SK-N-SH (cell line): ENCODE data around the gene NBEA. TPM values are rescaled to one million over a fixed set of nuclear protein-coding genes. Genes with fewer than 3 reads are reported as not detected.

ENCODE experiments used
- CTCF ChIA-PET: fragments of 300-600, 350-600 bp; formaldehyde crosslinking; extraction: SDS; loops from one replicate; lab custom pipeline; 2021; lab: Yijun Ruan, JAX
- POLR2A ChIA-PET: fragments of 350-600 bp; sonication (Branson Sonifier 250); formaldehyde crosslinking; extraction: SDS; loops from one replicate; lab custom pipeline; 2020; ENCODE audit warnings: antibody characterized with exemption, inconsistent platforms; lab: Yijun Ruan, JAX
- DNase-seq: peaks from one replicate; pipeline ENCODE4 v3.0.0; 2012
- H2AFZ ChIP-seq: fragments of 200-600 bp; sonication (generic); 2 replicates; pipeline ENCODE4 v1.8.1; 2016; ENCODE audit warnings: antibody characterized with exemption, mild to moderate bottlenecking, low read depth
- H3F3A ChIP-seq: fragments of 200-600 bp; sonication (generic); replicated peaks from 2 replicates; pipeline ENCODE3; 2016; ENCODE audit warnings: antibody characterized with exemption, mild to moderate bottlenecking; ENCODE audit not compliant: insufficient read depth
- H3K27ac ChIP-seq, 2 experiments: fragments of 200-500 bp in 1 of 2; fragments of 200-600 bp in 1 of 2; sonication (Bioruptor generic) in 1 of 2; sonication (generic), shearing (Covaris generic) in 1 of 2; 2 replicates each; pipeline versions ENCODE4 v1.5.1 to v1.6.1; 2014 to 2016; ENCODE audit warnings: low read depth in 2 of 2, inconsistent platforms in 1 of 2, low read length in 1 of 2, mild to moderate bottlenecking in 1 of 2, mixed read lengths in 1 of 2
- H3K27me3 ChIP-seq: fragments of 200-600 bp; sonication (generic), shearing (Covaris generic); 2 replicates; pipeline ENCODE4 v1.6.1; 2016; ENCODE audit warnings: mixed run types; ENCODE audit not compliant: insufficient read depth
- H3K36me3 ChIP-seq, 2 experiments: fragments of 200-500 bp in 1 of 2; fragments of 200-600 bp in 1 of 2; sonication (Bioruptor generic) in 1 of 2; sonication (generic) in 1 of 2; replicated peaks in 1 of 2; 2 replicates each; pipeline versions ENCODE3 to v1.5.1; 2014 to 2016; ENCODE audit warnings: low read length in 1 of 2, mild to moderate bottlenecking in 1 of 2; ENCODE audit not compliant: insufficient read depth in 2 of 2, control insufficient read depth in 1 of 2
- H3K4me1 ChIP-seq, 2 experiments: fragments of 200-500 bp in 1 of 2; fragments of 200-600 bp in 1 of 2; sonication (Bioruptor generic) in 1 of 2; sonication (generic), shearing (Covaris generic) in 1 of 2; 2 replicates each; pipeline versions ENCODE4 v1.5.1 to v1.6.1; 2014 to 2016; ENCODE audit warnings: low read depth in 1 of 2, low read length in 1 of 2, mixed run types in 1 of 2; ENCODE audit not compliant: insufficient read depth in 2 of 2, control insufficient read depth in 1 of 2
- H3K4me2 ChIP-seq: fragments of 200-600 bp; sonication (generic), shearing (Covaris generic); 2 replicates; pipeline ENCODE4 v1.6.1; 2017; ENCODE audit warnings: mixed run types
- H3K4me3 ChIP-seq, 2 experiments: fragments of 200-500 bp in 1 of 2; fragments of 200-600 bp in 1 of 2; sonication (Bioruptor generic) in 1 of 2; sonication (generic), shearing (Covaris generic) in 1 of 2; 2 replicates each; pipeline versions ENCODE4 v1.5.1 to v1.8.1; 2014 to 2016; ENCODE audit warnings: low read depth in 2 of 2, inconsistent platforms in 1 of 2, low read length in 1 of 2, mild to moderate bottlenecking in 1 of 2, mixed read lengths in 1 of 2, moderate library complexity in 1 of 2
- H3K79me2 ChIP-seq: fragments of 200-600 bp; sonication (generic); 2 replicates; pipeline ENCODE4 v1.8.1; 2017; ENCODE audit warnings: mild to moderate bottlenecking; ENCODE audit not compliant: insufficient read depth
- H3K9ac ChIP-seq: fragments of 200-600 bp; sonication (generic); 2 replicates; pipeline ENCODE4 v1.6.1; 2017; ENCODE audit warnings: mixed run types
- H3K9me2 ChIP-seq: fragments of 200-600 bp; sonication (generic); 2 replicates; pipeline ENCODE4 v1.6.1; 2017; ENCODE audit warnings: mixed run types
- H3K9me3 ChIP-seq: fragments of 200-600 bp; sonication (generic); 2 replicates; pipeline ENCODE4 v1.6.1; 2017; ENCODE audit warnings: mixed run types, mild to moderate bottlenecking, moderate library complexity
- H4K20me1 ChIP-seq: fragments of 200-600 bp; sonication (generic); 2 replicates; pipeline ENCODE4 v1.6.1; 2017; ENCODE audit warnings: mild to moderate bottlenecking, mixed run types; ENCODE audit not compliant: insufficient read depth
- CHD2 ChIP-seq: fragments of 150-350 bp; IDR thresholded peaks from 2 replicates; pipeline ENCODE4 v1.6.1; 2018; ENCODE audit warnings: low read length; ENCODE audit not compliant: partially characterized antibody
- EP300 ChIP-seq, 2 experiments: IDR thresholded peaks; 2 replicates each; pipeline versions ENCODE4 v1.4.0 to v1.6.1; 2012; ENCODE audit warnings: borderline replicate concordance in 1 of 2, low read depth in 1 of 2, low read length in 1 of 2
- EZH2phosphoT487 ChIP-seq: fragments of 200-600 bp; sonication (generic); IDR thresholded peaks from 2 replicates; pipeline ENCODE4 v1.6.1; 2017; ENCODE audit warnings: low read depth, mixed run types, mild to moderate bottlenecking, antibody characterized with exemption, moderate library complexity, borderline replicate concordance
- FOXM1 ChIP-seq: IDR thresholded peaks from 2 replicates; pipeline ENCODE4 v1.4.0; 2012; ENCODE audit warnings: low read depth, mild to moderate bottlenecking
- NFIC ChIP-seq: IDR thresholded peaks from 2 replicates; pipeline ENCODE4 v1.4.0; 2012; ENCODE audit warnings: borderline replicate concordance
- NRF1 ChIP-seq: IDR thresholded peaks from 2 replicates; pipeline ENCODE4 v1.6.1; 2012; ENCODE audit warnings: low read depth, mild to moderate bottlenecking, low read length
- POLR2AphosphoS5 ChIP-seq: IDR thresholded peaks from 2 replicates; pipeline ENCODE4 v1.6.1; 2012; ENCODE audit warnings: low read depth, low read length
- RAD21 ChIP-seq: IDR thresholded peaks from 2 replicates; pipeline ENCODE4 v1.6.1; 2012; ENCODE audit warnings: mild to moderate bottlenecking, low read length
- RCOR1 ChIP-seq: fragments of 150-350 bp; IDR thresholded peaks from 2 replicates; pipeline ENCODE4 v1.6.1; 2017; ENCODE audit warnings: antibody characterized with exemption, low read length
- RFX5 ChIP-seq: IDR thresholded peaks from 2 replicates; pipeline ENCODE4 v1.6.1; 2012; ENCODE audit warnings: mild to moderate bottlenecking, improper control_type of control experiment, low read length
- RXRA ChIP-seq: IDR thresholded peaks from 2 replicates; pipeline ENCODE4 v1.4.0; 2012; ENCODE audit warnings: low read depth, mild to moderate bottlenecking, borderline replicate concordance
- SMC3 ChIP-seq: IDR thresholded peaks from 2 replicates; pipeline ENCODE4 v1.6.1; 2012; ENCODE audit warnings: low read depth, low read length, improper control_type of control experiment
- TAF1 ChIP-seq: IDR thresholded peaks from 2 replicates; pipeline ENCODE4 v1.6.1; 2012; ENCODE audit warnings: low read depth, mild to moderate bottlenecking, low read length, moderate library complexity, borderline replicate concordance
- YY1 ChIP-seq: IDR thresholded peaks from 2 replicates; pipeline ENCODE4 v1.4.0; 2012; ENCODE audit warnings: low read depth, mild to moderate bottlenecking
- WGBS: methylation state at CpG from one replicate; pipeline ENCODE4 v1.1.6; 2017; ENCODE audit warnings: low lambda C conversion rate; 5-methylcytosine and 5-hydroxymethylcytosine counted together
- polyA plus RNA-seq, 3 experiments: library from polyadenylated mRNA; depleted of rRNA; stranded (reverse); fragments of >200 nt; gene quantifications; 2 replicates each; pipeline ENCODE4 v1.2.3, GENCODE V29; 2012
- TF ChIP-seq, protein P1 (sequence below): IDR thresholded peaks from 2 replicates; pipeline ENCODE4; 2012
- TF ChIP-seq, protein P2 (sequence below): fragments of 150-350 bp; IDR thresholded peaks from 2 replicates; pipeline ENCODE4 v1.6.1; 2017; ENCODE audit warnings: antibody characterized with exemption, low read length, low read depth, borderline replicate concordance
- TF ChIP-seq, protein P3 (sequence below): fragments of 200-600 bp; sonication (generic); IDR thresholded peaks from 2 replicates; pipeline ENCODE4 v1.6.1; 2017; ENCODE audit warnings: antibody characterized with exemption, mild to moderate bottlenecking, moderate library complexity

Gene NBEA
- polyA plus RNA-seq, 1 of the 3 experiments (the other 2 are of a cell fraction): 12.3 TPM

DNA sequence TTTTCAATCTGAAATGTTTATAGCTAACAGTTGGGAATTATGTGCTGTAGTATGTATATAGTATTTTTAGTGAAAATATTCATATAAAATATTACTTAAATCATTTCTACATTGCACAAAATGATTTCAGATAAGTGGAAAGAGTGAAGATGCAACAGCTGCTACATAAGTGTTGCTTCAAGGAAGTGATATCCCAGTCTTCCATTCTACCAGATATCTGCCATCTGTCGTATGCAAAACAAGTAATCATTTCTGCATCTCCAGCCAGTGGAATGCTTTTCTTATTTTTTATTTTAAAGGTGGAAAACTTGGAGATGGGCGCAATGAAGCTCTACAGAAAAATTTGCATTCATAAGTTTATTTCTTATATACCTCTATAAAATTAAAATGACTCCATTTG, 687.0 kb downstream of the NBEA start:
- H3K4me2 ChIP-seq: no peak overlapping the region
- no peak overlapping the region for H3K9ac ChIP-seq
- H3K36me3 ChIP-seq: peaks cover 3 to 13% of the 10 kb centered on the region in 2 experiments
- ChIA-PET CTCF (interaction anchor here (0.9 to 3.3 kb wide), 5 partner anchors 9 to 151 kb away, joined by 3 to 18 read pairs (median 4); no protein-coding TSS in a partner anchor), POLR2A (no interaction called here)
- no peak for DNase-seq
- 96% methylated on average over 2 of the region's 2 CpGs for WGBS
- peaks cover 4 to 6% of the 10 kb centered on the region in 2 experiments; a peak in 2 of 4 replicates for H3K4me1 ChIP-seq
- H3F3A ChIP-seq: peaks cover 9% of the 10 kb centered on the region
- H3K79me2 ChIP-seq: no peaks in the 10 kb centered on the region
- no peak overlapping the region for H2AFZ ChIP-seq
- H3K27ac ChIP-seq: no peak overlapping the region
- no peaks in the 10 kb centered on the region for H3K27me3 ChIP-seq
- H3K9me3 ChIP-seq: no peaks in the 10 kb centered on the region
- H3K9me2 ChIP-seq: no peaks in the 10 kb centered on the region
- no peak overlapping the region for H3K4me3 ChIP-seq
- no peaks in the 10 kb centered on the region for H4K20me1 ChIP-seq
- TF ChIP-seq EZH2phosphoT487: no peak
- TF ChIP-seq TAF1: no peak
- no peak for TF ChIP-seq EP300 (IDR thresholded peaks at IDR 0.05; ENCODE audit: borderline replicate concordance in 1 of 2, low read depth in 1 of 2, low read length in 1 of 2)
- no peak for TF ChIP-seq NRF1
- no peak for TF ChIP-seq RCOR1
- TF ChIP-seq, protein P1, sequence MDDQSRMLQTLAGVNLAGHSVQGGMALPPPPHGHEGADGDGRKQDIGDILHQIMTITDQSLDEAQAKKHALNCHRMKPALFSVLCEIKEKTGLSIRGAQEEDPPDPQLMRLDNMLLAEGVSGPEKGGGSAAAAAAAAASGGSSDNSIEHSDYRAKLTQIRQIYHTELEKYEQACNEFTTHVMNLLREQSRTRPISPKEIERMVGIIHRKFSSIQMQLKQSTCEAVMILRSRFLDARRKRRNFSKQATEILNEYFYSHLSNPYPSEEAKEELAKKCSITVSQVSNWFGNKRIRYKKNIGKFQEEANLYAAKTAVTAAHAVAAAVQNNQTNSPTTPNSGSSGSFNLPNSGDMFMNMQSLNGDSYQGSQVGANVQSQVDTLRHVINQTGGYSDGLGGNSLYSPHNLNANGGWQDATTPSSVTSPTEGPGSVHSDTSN: no peak
- no peak for TF ChIP-seq YY1
- TF ChIP-seq POLR2AphosphoS5: no peak
- TF ChIP-seq NFIC: no peak
- TF ChIP-seq, protein P2, sequence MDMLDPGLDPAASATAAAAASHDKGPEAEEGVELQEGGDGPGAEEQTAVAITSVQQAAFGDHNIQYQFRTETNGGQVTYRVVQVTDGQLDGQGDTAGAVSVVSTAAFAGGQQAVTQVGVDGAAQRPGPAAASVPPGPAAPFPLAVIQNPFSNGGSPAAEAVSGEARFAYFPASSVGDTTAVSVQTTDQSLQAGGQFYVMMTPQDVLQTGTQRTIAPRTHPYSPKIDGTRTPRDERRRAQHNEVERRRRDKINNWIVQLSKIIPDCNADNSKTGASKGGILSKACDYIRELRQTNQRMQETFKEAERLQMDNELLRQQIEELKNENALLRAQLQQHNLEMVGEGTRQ: no peak
- no peak for TF ChIP-seq FOXM1
- no peak for TF ChIP-seq RFX5
- no peak for TF ChIP-seq RXRA
- TF ChIP-seq CHD2: no peak
- TF ChIP-seq, all 33 proteins: peak for 0

DNA sequence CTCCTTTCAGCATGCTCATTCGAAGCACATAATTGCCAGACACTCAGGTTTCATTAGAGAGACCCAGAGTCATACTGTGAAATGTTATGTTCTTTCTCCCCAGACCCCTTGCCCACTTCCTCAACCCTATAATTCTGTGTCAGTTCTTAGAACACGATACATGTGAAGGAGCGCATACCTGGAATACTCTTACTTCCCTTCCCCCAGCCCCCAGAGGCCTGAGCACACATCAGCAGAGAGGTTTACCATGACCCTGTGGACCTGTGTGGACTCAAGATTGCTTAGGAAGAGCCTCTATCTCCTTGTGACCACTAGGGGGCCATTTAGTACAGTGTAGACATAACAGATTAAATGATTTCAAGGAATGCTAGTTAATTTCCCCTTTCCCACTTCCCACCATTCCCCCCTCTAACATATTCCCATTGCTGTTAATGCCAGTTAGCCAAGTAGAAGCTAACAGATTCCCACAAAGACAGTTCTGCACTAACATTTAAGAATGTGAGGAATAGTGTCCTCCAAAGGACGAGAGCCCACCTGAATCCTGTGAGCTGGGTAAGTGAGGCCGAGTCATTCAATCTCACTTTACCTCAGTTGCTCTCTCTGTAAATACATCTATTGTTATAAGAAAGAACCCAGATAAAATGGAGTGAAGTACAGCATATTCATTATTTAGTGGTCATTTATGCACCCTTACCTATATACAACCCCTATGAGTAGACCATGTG, 688.6 kb downstream of the NBEA start:
- no peaks in the 10 kb centered on the region for H4K20me1 ChIP-seq
- H3K27ac ChIP-seq: peak overlapping the region in 1 of 2 experiments; percentile 40; a peak in 2 of 4 replicates
- H3K79me2 ChIP-seq: no peaks in the 10 kb centered on the region
- no peak overlapping the region for H2AFZ ChIP-seq
- H3K36me3 ChIP-seq: peaks cover 9 to 13% of the 10 kb centered on the region in 2 experiments
- H3K9me2 ChIP-seq: no peaks in the 10 kb centered on the region
- WGBS: 81% methylated on average over 5 of the region's 5 CpGs
- peak; percentile 36 for DNase-seq
- peaks cover 4 to 6% of the 10 kb centered on the region in 2 experiments; a peak in 2 of 4 replicates for H3K4me1 ChIP-seq
- CTCF ChIA-PET: interaction anchor here (0.6 to 3.3 kb wide), 29 partner anchors 9 to 391 kb away, joined by 3 to 18 read pairs (median 3); no protein-coding TSS in a partner anchor
- no peak overlapping the region for H3K4me2 ChIP-seq
- H3K27me3 ChIP-seq: no peaks in the 10 kb centered on the region
- POLR2A ChIA-PET: no interaction called here
- H3K4me3 ChIP-seq: no peak overlapping the region
- no peak overlapping the region for H3K9ac ChIP-seq
- TF ChIP-seq RAD21 (peak; percentile 64), YY1 (no peak), SMC3 (peak; percentile 54)
- TF ChIP-seq, protein P3, sequence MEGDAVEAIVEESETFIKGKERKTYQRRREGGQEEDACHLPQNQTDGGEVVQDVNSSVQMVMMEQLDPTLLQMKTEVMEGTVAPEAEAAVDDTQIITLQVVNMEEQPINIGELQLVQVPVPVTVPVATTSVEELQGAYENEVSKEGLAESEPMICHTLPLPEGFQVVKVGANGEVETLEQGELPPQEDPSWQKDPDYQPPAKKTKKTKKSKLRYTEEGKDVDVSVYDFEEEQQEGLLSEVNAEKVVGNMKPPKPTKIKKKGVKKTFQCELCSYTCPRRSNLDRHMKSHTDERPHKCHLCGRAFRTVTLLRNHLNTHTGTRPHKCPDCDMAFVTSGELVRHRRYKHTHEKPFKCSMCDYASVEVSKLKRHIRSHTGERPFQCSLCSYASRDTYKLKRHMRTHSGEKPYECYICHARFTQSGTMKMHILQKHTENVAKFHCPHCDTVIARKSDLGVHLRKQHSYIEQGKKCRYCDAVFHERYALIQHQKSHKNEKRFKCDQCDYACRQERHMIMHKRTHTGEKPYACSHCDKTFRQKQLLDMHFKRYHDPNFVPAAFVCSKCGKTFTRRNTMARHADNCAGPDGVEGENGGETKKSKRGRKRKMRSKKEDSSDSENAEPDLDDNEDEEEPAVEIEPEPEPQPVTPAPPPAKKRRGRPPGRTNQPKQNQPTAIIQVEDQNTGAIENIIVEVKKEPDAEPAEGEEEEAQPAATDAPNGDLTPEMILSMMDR: peak; percentile 84
- H3F3A ChIP-seq: peaks cover 7% of the 10 kb centered on the region
- H3K9me3 ChIP-seq: no peaks in the 10 kb centered on the region
